H1 (cell line): ENCODE measurements around the gene COL4A1.

Experiments
- MAFK ChIP-seq: IDR thresholded peaks from 2 replicates; pipeline ENCODE4 v1.6.1; 2012; ENCODE audit warnings: low read depth, mild to moderate bottlenecking, improper control_type of control experiment, low read length
- MAX ChIP-seq: IDR thresholded peaks from 2 replicates; pipeline ENCODE4 v1.6.1; 2012; ENCODE audit warnings: inconsistent platforms
- POLR2A ChIP-seq, 2 experiments: IDR thresholded peaks; 1 replicate in 1 of 2; 2 replicates in 1 of 2; pipeline ENCODE4 v1.6.1; 2011; ENCODE audit warnings: low read depth in 2 of 2, low read length in 2 of 2, mild to moderate bottlenecking in 2 of 2; ENCODE audit errors: control extremely low read depth in 1 of 2
- SUZ12 ChIP-seq: fragments of 200-600 bp; sonication (generic); IDR thresholded peaks from 2 replicates; pipeline ENCODE4 v1.6.1; 2012; ENCODE audit warnings: mild to moderate bottlenecking, inconsistent platforms, low read length, moderate library complexity, mixed read lengths
- TF ChIP-seq, protein P1 (sequence below), 3 experiments: IDR thresholded peaks; 1 replicate in 2 of 3; 2 replicates in 1 of 3; pipeline versions ENCODE4 v1.5.1 to v1.6.1; 2011; ENCODE audit warnings: low read length in 3 of 3, mild to moderate bottlenecking in 3 of 3, inconsistent platforms in 2 of 3, low read depth in 1 of 3, moderate library complexity in 1 of 3; ENCODE audit not compliant: insufficient read depth in 1 of 3; ENCODE audit errors: control extremely low read depth in 1 of 3

- TF ChIP-seq MAFK, result no peak
- TF ChIP-seq, protein P1, sequence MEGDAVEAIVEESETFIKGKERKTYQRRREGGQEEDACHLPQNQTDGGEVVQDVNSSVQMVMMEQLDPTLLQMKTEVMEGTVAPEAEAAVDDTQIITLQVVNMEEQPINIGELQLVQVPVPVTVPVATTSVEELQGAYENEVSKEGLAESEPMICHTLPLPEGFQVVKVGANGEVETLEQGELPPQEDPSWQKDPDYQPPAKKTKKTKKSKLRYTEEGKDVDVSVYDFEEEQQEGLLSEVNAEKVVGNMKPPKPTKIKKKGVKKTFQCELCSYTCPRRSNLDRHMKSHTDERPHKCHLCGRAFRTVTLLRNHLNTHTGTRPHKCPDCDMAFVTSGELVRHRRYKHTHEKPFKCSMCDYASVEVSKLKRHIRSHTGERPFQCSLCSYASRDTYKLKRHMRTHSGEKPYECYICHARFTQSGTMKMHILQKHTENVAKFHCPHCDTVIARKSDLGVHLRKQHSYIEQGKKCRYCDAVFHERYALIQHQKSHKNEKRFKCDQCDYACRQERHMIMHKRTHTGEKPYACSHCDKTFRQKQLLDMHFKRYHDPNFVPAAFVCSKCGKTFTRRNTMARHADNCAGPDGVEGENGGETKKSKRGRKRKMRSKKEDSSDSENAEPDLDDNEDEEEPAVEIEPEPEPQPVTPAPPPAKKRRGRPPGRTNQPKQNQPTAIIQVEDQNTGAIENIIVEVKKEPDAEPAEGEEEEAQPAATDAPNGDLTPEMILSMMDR (IDR thresholded peaks at IDR 0.05; ENCODE audit: control extremely low read depth in 1 of 3, insufficient read depth in 1 of 3, low read depth in 1 of 3, low read length in 3 of 3), result no peak
- no peak for TF ChIP-seq POLR2A (IDR thresholded peaks at IDR 0.05; ENCODE audit: control extremely low read depth in 1 of 2, low read depth in 2 of 2, low read length in 2 of 2)
- no peak for TF ChIP-seq SUZ12
- no peak for TF ChIP-seq MAX
These were observed 100.8 kb downstream of the COL4A1 start for GRCh38 chr13:110206185-110206584.
